ENCODE results near the gene ENKUR.

The ENKUR gene

GRCh38 chr10:24992512-24993133, 23.3 kb downstream of the ENKUR start:
- H3K27ac ChIP-seq (ENCODE audit: low read depth, low read length, severe bottlenecking): no peak overlapping the region
- no peaks in the 10 kb centered on the region for H3K36me3 ChIP-seq (ENCODE audit: control insufficient read depth, insufficient read depth, low read length)
- WGBS, 2 experiments (ENCODE audit: insufficient coverage in 2 of 2): 85 to 93% methylated on average over 2 of the region's 3 CpGs
- H3K4me3 ChIP-seq (ENCODE audit: extremely low read depth, insufficient read depth, low read length, poor library complexity, severe bottlenecking): no peak overlapping the region
- H3K4me1 ChIP-seq (ENCODE audit: control insufficient read depth, insufficient read depth, low read length, poor library complexity, severe bottlenecking): peaks cover 3% of the 10 kb centered on the region
- H3K9me3 ChIP-seq (ENCODE audit: control insufficient read depth, low read length): no peaks in the 10 kb centered on the region

GRCh38 chr10:24991298-24991697, 24.7 kb downstream of the ENKUR start:
- Histone ChIP-seq H3K4me3 (ENCODE audit: extremely low read depth, insufficient read depth, low read length, poor library complexity, severe bottlenecking) (no peak overlapping the region), H3K4me1 (ENCODE audit: control insufficient read depth, insufficient read depth, low read length, poor library complexity, severe bottlenecking) (peaks cover 3% of the 10 kb centered on the region), H3K36me3 (ENCODE audit: control insufficient read depth, insufficient read depth, low read length) (no peaks in the 10 kb centered on the region), H3K27ac (ENCODE audit: low read depth, low read length, severe bottlenecking) (no peak overlapping the region), H3K9me3 (ENCODE audit: control insufficient read depth, low read length) (no peaks in the 10 kb centered on the region)
- 90 to 94% methylated on average over 12 of the region's 13 CpGs for WGBS, 2 experiments (ENCODE audit: insufficient coverage in 2 of 2)

- H3K4me1 ChIP-seq (ENCODE audit: control insufficient read depth, insufficient read depth, low read length, poor library complexity, severe bottlenecking): peaks cover 3% of the 10 kb centered on the region
- H3K36me3 ChIP-seq (ENCODE audit: control insufficient read depth, insufficient read depth, low read length): no peaks in the 10 kb centered on the region
- no CpG with 5 or more reads among the region's 1 CpG for WGBS, 2 experiments (ENCODE audit: insufficient coverage in 2 of 2)
- no peak overlapping the region for H3K4me3 ChIP-seq (ENCODE audit: extremely low read depth, insufficient read depth, low read length, poor library complexity, severe bottlenecking)
- H3K27ac ChIP-seq (ENCODE audit: low read depth, low read length, severe bottlenecking): no peak overlapping the region
- H3K9me3 ChIP-seq (ENCODE audit: control insufficient read depth, low read length): no peaks in the 10 kb centered on the region
Observed at GRCh38 chr10:24989867-24990266, 26.1 kb downstream of the ENKUR start.

DNA sequence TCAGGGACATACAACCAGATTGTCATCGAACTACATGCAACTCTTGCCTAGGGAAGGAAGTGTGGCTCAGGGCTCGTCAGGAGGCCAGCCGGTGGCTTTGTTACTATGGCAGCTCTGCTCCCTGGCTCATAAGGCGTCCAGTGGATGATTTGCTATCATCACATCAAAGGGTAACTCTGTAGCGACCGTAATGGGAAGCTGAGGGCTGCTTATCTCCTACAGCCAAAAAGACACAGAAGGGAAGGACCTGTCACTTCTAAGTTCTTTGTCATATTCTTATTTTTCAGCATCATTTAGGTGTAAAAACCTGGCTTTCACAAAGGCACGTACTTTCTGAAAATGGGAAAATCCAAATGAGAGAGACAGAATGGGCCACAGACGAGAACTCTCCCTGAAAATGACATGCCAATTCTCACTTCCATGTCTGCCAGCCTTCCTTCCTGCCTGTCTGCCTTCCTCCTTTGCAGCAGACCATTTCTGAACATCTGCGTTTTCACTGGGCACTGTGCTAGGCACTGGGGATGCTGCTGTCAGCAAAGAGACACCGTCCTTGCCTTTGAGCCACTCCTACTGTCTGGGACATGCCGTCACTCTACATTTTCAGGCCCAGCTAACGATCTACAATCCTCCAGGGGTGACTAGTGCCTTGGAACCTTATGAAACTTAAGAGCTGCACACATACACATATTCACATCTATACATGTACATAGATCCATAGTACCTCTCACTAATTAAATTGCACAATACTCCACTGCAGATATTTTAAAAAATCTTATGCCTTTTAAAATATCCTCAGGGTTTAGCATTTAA, 26.9 kb downstream of the ENKUR start:
- no peaks in the 10 kb centered on the region for H3K9me3 ChIP-seq (ENCODE audit: control insufficient read depth, low read length)
- no peaks in the 10 kb centered on the region for H3K36me3 ChIP-seq (ENCODE audit: control insufficient read depth, insufficient read depth, low read length)
- no peak overlapping the region for H3K27ac ChIP-seq (ENCODE audit: low read depth, low read length, severe bottlenecking)
- H3K4me1 ChIP-seq (ENCODE audit: control insufficient read depth, insufficient read depth, low read length, poor library complexity, severe bottlenecking): peaks cover 3% of the 10 kb centered on the region
- H3K4me3 ChIP-seq (ENCODE audit: extremely low read depth, insufficient read depth, low read length, poor library complexity, severe bottlenecking): no peak overlapping the region
- 81 to 89% methylated on average over 9 to 10 of the region's 12 CpGs for WGBS, 2 experiments (ENCODE audit: insufficient coverage in 2 of 2)

DNA sequence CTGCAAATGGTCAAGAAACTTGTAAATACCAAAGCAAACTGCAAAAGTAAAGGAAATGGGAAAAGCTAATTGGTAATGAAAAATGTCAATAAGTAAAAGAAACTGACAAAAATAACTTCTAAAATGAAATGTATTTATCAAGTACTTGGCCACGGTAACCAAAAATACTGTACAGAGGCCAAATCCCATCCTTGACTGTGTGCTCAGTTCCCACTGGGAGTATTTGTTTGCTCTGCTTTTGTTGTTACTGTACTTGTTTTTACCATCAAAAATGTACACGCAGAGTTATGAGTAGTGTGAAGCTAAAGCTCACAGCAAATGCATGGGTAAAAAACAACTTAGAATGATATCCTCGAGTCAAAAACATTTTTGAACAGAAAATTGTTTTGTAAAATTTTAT, 31.1 kb downstream of the ENKUR start:
- no CpG with 5 or more reads among the region's 3 CpGs for WGBS, 2 experiments (ENCODE audit: insufficient coverage in 2 of 2)
- H3K4me3 ChIP-seq (ENCODE audit: extremely low read depth, insufficient read depth, low read length, poor library complexity, severe bottlenecking): no peak overlapping the region
- peaks cover 3% of the 10 kb centered on the region for H3K4me1 ChIP-seq (ENCODE audit: control insufficient read depth, insufficient read depth, low read length, poor library complexity, severe bottlenecking)
- no peaks in the 10 kb centered on the region for H3K36me3 ChIP-seq (ENCODE audit: control insufficient read depth, insufficient read depth, low read length)
- H3K27ac ChIP-seq (ENCODE audit: low read depth, low read length, severe bottlenecking): no peak overlapping the region
- H3K9me3 ChIP-seq (ENCODE audit: control insufficient read depth, low read length): no peaks in the 10 kb centered on the region

GRCh38 chr10:24983946-24984345, 32.0 kb downstream of the ENKUR start:
- Histone ChIP-seq H3K4me3 (ENCODE audit: extremely low read depth, insufficient read depth, low read length, poor library complexity, severe bottlenecking) (no peak overlapping the region), H3K36me3 (ENCODE audit: control insufficient read depth, insufficient read depth, low read length) (no peaks in the 10 kb centered on the region), H3K4me1 (ENCODE audit: control insufficient read depth, insufficient read depth, low read length, poor library complexity, severe bottlenecking) (peaks cover 3% of the 10 kb centered on the region), H3K27ac (ENCODE audit: low read depth, low read length, severe bottlenecking) (no peak overlapping the region), H3K9me3 (ENCODE audit: control insufficient read depth, low read length) (no peaks in the 10 kb centered on the region)
- no CpG with 5 or more reads among the region's 3 CpGs for WGBS, 2 experiments (ENCODE audit: insufficient coverage in 2 of 2)

- Histone ChIP-seq H3K4me1 (ENCODE audit: control insufficient read depth, insufficient read depth, low read length, poor library complexity, severe bottlenecking) (no peaks in the 10 kb centered on the region), H3K4me3 (ENCODE audit: extremely low read depth, insufficient read depth, low read length, poor library complexity, severe bottlenecking) (no peak overlapping the region), H3K36me3 (ENCODE audit: control insufficient read depth, insufficient read depth, low read length) (no peaks in the 10 kb centered on the region), H3K9me3 (ENCODE audit: control insufficient read depth, low read length) (no peaks in the 10 kb centered on the region), H3K27ac (ENCODE audit: low read depth, low read length, severe bottlenecking) (no peak overlapping the region)
- 100% methylated on average over 3 of the region's 4 CpGs for WGBS, 2 experiments (ENCODE audit: insufficient coverage in 2 of 2)
Observed at GRCh38 chr10:24983130-24983529, 32.8 kb downstream of the ENKUR start.

GRCh38 chr10:24982319-24983112, 33.4 kb downstream of the ENKUR start:
- H3K4me1 ChIP-seq (ENCODE audit: control insufficient read depth, insufficient read depth, low read length, poor library complexity, severe bottlenecking): no peaks in the 10 kb centered on the region
- no peaks in the 10 kb centered on the region for H3K9me3 ChIP-seq (ENCODE audit: control insufficient read depth, low read length)
- no peak overlapping the region for H3K27ac ChIP-seq (ENCODE audit: low read depth, low read length, severe bottlenecking)
- H3K36me3 ChIP-seq (ENCODE audit: control insufficient read depth, insufficient read depth, low read length): no peaks in the 10 kb centered on the region
- no peak overlapping the region for H3K4me3 ChIP-seq (ENCODE audit: extremely low read depth, insufficient read depth, low read length, poor library complexity, severe bottlenecking)
- WGBS, 2 experiments (ENCODE audit: insufficient coverage in 2 of 2): no CpG with 5 or more reads among the region's 1 CpG

DNA sequence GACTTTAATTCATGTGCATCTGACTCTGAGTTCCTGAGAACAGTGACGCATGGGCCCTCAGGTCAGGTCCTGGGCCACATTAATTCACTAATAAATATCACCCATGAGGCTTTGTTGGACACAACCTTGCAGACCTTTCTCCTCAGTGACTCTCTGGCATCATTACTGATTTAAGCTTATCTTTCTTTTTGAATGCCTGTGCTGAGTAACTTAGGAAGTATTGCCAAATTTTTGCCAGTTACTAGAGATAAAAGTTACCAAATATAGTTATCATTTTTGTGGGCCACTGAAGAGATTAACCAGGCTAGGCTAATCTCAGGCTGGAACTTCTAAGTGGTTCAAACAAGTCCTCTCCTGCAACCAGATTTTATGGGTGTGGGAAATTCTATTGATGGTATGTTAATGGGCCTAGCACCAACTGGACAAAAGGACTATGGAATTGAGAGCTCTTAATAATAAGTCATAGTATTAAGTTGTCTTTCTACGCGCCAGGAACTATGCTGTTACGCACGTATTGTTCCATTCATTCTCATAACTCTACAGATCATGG, 34.7 kb downstream of the ENKUR start:
- H3K36me3 ChIP-seq (ENCODE audit: control insufficient read depth, insufficient read depth, low read length): no peaks in the 10 kb centered on the region
- H3K4me1 ChIP-seq (ENCODE audit: control insufficient read depth, insufficient read depth, low read length, poor library complexity, severe bottlenecking): no peaks in the 10 kb centered on the region
- 88 to 90% methylated on average over 1 of the region's 5 CpGs for WGBS, 2 experiments (ENCODE audit: insufficient coverage in 2 of 2)

GRCh38 chr10:24979685-24980084, 36.3 kb downstream of the ENKUR start:
- Histone ChIP-seq H3K9me3 (ENCODE audit: control insufficient read depth, low read length) (no peaks in the 10 kb centered on the region), H3K4me3 (ENCODE audit: extremely low read depth, insufficient read depth, low read length, poor library complexity, severe bottlenecking) (no peak overlapping the region), H3K4me1 (ENCODE audit: control insufficient read depth, insufficient read depth, low read length, poor library complexity, severe bottlenecking) (no peaks in the 10 kb centered on the region), H3K36me3 (ENCODE audit: control insufficient read depth, insufficient read depth, low read length) (no peaks in the 10 kb centered on the region), H3K27ac (ENCODE audit: low read depth, low read length, severe bottlenecking) (no peak overlapping the region)
- WGBS, 2 experiments (ENCODE audit: insufficient coverage in 2 of 2): 95 to 96% methylated on average over 4 of the region's 4 CpGs

More for the DNA sequence above, 34.7 kb downstream of the ENKUR start:
- Histone ChIP-seq H3K27ac (ENCODE audit: low read depth, low read length, severe bottlenecking) (no peak overlapping the region), H3K9me3 (ENCODE audit: control insufficient read depth, low read length) (no peaks in the 10 kb centered on the region), H3K4me3 (ENCODE audit: extremely low read depth, insufficient read depth, low read length, poor library complexity, severe bottlenecking) (no peak overlapping the region)
